NOMO-1 treated with DMSO at 0.1 percent for 48 hours (cell line): Measurements from ENCODE around the gene FMNL2.

Experiments
- DNase-seq: peaks from one replicate; lab custom pipeline; 2025; ENCODE audit not compliant: unreplicated experiment; lab: John Stamatoyannopoulos, UW

Gene FMNL2

GRCh38 chr2:152489364-152489763 is 154.4 kb downstream of the FMNL2 start:
- no peak for DNase-seq

- peak; percentile 66 for DNase-seq
Measured at GRCh38 chr2:152490686-152491455, 155.9 kb downstream of the FMNL2 start.

DNA sequence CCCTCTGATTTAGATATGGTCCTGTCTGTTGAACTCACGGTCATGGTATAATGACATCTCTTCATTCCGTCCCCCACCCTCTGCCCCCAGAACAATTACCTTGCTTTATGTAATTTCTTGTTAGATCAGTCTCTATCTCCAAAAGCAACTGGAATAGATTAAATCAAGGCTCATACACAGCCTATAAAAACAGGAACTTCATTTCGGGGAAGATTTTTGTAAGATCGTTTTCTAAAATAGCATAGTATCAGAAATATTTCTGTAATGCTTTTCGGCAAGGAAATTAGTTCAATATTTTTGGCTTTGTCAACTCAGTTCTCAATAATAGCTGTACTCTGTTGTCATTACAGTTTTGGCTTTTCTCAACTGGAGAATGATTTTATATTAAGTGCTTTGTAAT is 157.2 kb downstream of the FMNL2 start:
- peak; percentile 14 for DNase-seq

GRCh38 chr2:152492911-152493310 is 157.9 kb downstream of the FMNL2 start:
- no peak for DNase-seq

DNA sequence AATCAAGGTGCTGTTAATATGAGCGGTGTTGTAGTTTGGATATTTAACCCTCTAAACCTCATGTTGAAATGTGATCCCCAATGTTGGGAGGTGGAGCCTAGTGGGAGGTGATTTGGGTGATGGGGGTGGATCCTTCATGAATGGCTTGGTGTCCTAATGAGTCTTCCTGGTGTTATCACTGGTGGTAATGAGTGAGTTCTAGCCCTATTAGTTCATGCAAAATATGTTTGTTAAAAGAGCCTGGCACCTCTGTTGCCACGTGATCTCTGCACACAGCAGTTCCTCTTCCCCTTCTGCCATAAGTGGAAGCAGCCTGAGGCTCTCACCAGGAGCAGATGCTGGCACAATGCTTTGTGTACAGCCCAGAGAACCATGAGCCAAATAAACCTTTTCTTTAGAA is 158.4 kb downstream of the FMNL2 start:
- DNase-seq = no peak

DNA sequence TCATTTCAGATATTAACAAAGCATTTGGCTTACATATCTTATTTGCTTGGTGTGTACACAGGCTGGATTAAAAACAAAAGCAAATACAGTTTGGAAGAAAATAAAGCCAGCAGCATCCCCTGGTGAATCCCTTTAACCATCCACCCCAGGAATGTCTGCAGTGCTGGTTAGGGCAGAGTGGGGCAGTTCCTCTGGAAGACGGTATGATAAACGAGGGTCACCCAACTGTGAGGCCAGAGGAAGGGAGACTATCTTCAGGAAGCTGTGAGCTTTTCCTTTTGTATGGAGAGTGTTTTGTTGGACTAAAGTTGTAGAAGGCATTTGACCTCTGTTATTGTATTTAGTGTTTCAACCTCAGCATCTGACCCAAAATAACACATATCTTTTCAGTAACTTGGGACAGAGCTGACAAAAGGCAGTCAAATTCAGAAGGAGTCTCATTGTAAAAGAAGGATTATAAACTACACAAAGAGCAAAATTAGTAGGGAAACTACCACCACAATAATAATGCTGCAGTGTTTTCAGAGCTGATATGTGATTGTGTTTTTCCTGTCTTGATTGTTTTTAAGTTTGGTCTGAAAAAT is 159.1 kb downstream of the FMNL2 start:
- DNase-seq = no peak

- DNase-seq = no peak
Measured at GRCh38 chr2:152496371-152496770, 161.4 kb downstream of the FMNL2 start.

GRCh38 chr2:152497481-152498052 is 162.6 kb downstream of the FMNL2 start:
- no peak for DNase-seq

- DNase-seq = no peak
Measured at GRCh38 chr2:152499331-152499816, 164.4 kb downstream of the FMNL2 start.

DNA sequence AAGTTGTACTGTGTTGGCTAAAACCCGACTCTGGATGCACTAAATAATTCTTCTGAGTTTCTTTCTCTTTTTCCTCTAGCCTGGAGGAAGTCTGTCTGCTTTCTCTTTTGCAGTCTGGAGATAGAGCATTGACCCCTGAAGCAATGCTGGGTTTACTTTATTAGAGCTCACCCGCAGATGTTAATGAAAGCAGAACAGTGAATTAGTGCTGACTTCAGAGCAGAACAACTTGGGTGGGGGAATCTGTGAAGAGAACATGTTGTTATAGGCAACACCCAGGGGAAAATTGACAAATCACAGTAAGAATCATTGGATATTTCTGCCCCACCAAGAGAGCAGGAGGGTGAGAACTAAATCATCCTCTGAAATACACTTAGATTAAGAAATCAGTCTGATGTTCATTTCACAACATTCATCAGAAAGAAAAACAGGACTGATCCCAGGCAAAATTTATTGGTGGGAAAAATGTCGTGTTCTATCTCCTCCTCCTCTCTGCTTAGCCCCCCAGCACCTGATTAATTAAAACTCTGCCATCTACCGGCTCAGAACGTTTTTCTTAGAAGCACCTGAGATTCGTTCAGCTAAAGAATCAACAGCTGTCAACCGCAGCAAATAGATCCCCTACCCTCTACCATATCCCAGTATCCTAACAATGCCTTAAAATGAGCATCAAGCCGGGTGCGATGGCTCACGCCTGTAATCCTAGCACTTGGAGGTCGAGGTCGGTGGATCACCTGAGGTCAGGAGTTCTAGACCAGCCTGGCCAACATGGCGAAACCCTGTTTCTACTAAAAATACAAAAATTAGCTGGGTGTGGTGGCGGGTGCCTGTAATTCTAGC is 165.1 kb downstream of the FMNL2 start:
- peak; percentile 40 for DNase-seq

DNA sequence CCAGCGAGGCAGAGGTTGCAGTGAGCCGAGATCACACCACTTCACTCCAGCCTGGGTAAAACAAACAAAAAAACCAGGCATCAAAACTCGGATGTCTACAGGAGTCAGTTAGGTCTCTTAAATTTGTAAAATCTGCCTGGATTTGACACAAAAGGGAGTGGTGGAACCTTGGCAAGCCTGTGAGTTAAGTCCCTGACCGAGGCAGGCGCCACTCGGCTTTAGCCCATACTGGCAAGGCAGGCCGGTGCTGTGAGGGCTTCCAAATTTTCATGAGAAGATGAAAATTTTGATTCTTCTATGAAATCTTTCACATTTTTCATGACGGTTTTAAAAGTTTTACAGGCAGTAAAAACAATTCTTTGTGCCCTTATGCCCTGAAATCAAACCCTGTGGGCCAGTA is 165.8 kb downstream of the FMNL2 start:
- DNase-seq = no peak

DNA sequence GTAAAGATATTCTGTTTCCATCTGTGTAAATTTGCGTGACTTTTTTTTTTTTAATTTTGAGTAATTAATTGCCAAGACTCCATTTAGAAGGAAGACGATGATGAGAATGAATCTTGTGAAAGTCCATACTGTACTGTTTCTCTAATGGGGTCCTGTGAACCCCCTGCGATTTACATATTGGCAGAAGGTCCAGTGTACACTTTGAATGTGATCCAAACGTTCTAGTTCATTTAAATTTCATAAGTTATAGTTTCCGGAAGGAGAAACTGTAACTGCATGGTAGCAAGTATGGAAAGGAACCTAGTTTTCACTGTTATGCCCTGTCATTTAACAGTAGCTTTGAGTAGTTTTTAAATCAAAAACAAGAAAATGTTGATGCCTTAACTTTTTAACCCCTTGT is 166.7 kb downstream of the FMNL2 start:
- DNase-seq = no peak

DNA sequence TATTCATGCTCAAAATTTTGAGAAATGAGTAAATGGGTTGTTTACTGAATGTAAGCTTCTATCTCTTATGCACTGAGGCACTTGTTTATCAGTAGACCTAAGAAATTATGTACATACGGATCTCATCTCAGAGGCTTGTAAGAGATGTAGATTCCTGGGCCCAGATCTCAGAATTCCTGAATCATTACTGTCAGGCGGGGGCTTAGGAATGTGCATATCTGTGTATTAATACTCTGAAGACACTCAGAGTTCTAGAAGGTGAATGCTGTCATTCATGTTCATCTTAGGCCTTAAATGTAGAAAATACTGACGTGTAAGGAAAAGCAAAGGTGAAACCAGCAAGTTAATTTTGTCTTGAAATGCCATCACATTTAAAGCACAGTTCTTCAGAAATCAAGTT is 169.6 kb downstream of the FMNL2 start:
- DNase-seq = no peak

DNA sequence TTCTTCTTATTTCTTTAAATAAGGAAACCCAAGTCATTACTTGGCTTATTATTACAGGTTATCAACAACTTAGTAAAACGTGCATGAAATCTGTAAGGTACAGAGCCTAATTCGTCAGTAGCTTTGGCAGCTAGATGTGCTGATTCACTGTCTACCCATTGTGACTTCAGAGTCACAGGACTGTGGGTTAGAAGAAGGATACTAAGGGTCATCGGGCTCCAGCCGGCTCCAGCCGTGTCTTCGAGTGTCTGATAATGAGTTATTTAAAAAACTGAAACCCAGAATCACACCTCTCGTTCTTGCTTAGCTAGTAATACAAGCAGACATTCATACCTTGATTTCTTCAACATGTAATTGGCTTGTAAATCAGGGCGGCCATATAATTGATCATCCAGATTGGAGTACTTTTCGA is 170.5 kb downstream of the FMNL2 start:
- no peak for DNase-seq

- DNase-seq = no peak
Measured at GRCh38 chr2:152506843-152507242, 171.9 kb downstream of the FMNL2 start.

- no peak for DNase-seq
Measured at GRCh38 chr2:152507907-152508306, 172.9 kb downstream of the FMNL2 start.

- DNase-seq = no peak
Measured at GRCh38 chr2:152508446-152508845, 173.5 kb downstream of the FMNL2 start.

DNA sequence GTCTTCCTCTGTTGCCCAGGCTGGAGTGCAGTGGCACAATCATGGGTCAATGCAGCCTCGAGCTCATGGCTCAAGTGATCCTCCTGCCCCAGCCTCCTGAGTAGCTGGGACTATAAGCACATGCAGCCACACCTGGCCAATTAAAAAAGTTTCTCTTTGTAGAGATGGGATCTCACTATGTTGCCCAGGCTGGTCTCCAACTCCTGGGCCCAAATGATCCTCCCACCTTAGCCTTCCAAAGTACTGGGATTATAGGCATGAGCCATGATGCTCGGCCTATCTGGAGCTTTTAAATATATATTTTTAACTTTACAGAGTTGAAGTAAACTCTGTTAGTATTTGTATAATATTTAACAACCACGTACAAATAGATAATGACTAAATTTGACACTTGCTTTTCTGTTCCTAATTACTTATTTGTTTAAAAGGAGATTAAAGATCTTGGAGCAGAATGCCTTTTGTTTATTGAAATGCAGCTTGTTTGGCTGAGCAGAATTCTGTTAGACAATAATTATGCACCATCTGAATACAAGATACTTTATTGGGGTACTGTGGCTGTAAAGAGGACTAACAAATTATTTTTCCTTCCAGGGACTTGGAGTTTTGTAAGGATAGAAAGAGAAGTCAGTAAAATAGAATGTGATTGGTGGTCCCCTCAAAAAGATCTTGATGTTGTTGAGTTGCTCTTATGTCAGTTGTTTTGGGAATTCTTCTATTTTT is 175.0 kb downstream of the FMNL2 start:
- no peak for DNase-seq

GRCh38 chr2:152510621-152511020 is 175.6 kb downstream of the FMNL2 start:
- DNase-seq = no peak

DNA sequence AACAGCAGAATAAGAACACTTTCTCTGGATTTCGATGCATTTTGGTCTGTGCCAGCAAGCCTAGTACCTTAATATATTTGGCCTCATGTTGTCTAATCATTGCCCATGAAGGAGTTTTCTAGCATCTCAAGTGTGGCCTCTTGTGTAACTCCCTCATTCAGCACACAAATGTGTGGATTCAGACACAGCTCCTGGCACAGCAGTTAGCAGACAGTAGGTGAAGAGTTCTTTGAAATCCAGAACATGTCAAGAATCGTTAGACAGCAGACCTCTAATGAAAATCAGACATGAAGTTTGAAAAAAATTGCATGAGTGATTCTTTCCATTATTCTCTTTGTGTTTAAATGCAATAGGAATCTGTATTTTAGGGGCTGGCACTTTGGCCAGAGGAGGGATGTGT is 177.0 kb downstream of the FMNL2 start:
- DNase-seq = no peak

DNA sequence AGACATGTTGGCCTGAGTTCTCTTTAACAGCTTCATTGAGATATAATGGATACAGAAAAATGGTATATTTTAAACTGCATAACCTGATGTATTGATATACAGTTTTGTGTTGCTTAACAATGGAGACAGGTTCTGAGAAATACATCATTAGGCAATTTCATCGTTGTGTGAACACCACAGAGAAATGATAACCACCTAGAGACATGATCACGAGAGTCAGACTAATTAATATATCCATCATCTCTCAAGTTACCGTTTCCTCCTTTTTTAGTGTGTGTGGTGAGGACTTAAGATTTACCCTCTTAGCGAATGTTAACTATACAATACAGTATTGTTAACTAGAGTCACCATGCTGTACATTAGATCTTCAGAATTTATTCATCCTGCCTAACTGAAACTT is 178.1 kb downstream of the FMNL2 start:
- no peak for DNase-seq
